A673 (cell line): ENCODE measurements around the gene PSMD7.

Experiments
- CTCF ChIP-seq: fragments of 300-800, 200-600 bp; sonication (generic); conservative IDR thresholded peaks from 2 replicates; pipeline ENCODE4 v1.5.1; 2017; ENCODE audit warnings: low read depth, mild to moderate bottlenecking, antibody characterized with exemption, low read length, moderate library complexity, mixed read lengths
- EZH2 ChIP-seq: fragments of 200-600 bp; sonication (generic); IDR thresholded peaks from 2 replicates; pipeline ENCODE4 v1.6.1; 2017; ENCODE audit warnings: borderline replicate concordance, low read depth, mild to moderate bottlenecking, mixed read lengths, antibody characterized with exemption, low read length; ENCODE audit not compliant: poor library complexity, severe bottlenecking

GRCh38 chr16:74257061-74257460 is 39.6 kb upstream of the PSMD7 start:
- no peak for TF ChIP-seq EZH2
- no peak for TF ChIP-seq CTCF
